MCF 10A (cell line): ENCODE data around the gene ARHGAP24. TPM values are rescaled to one million over a fixed set of nuclear protein-coding genes. Genes with fewer than 3 reads are reported as not detected.

Experiments used
- BruUV-seq: library from RNA; stranded (reverse); fragments of 400-500 nt; replicated peaks from 2 replicates; lab custom pipeline; 2021; lab: Mats Ljungman, UMichigan
- CTCF ChIA-PET: fragments of 300-600 bp; sonication (Branson Sonifier 250); formaldehyde crosslinking; extraction: SDS; loops from one replicate; lab custom pipeline; 2021; ENCODE audit warnings: antibody characterized with exemption, inconsistent platforms; lab: Yijun Ruan, JAX
- POLR2A ChIA-PET: fragments of 300-600, 350-650 bp; sonication (Branson Sonifier 250); formaldehyde crosslinking; extraction: SDS; loops from one replicate; lab custom pipeline; 2020; ENCODE audit warnings: antibody characterized with exemption, inconsistent platforms; lab: Yijun Ruan, JAX
- DNase-seq: peaks from one replicate; pipeline ENCODE4 v3.0.0-alpha.2; 2018; ENCODE audit not compliant: unreplicated experiment
- H3K27ac Mint-ChIP-seq: one replicate; pipeline ENCODE4 v1.8.0; 2022; ENCODE audit warnings: mild to moderate bottlenecking, low read depth, mixed read lengths; ENCODE audit not compliant: unreplicated experiment
- H3K27me3 Mint-ChIP-seq: one replicate; pipeline ENCODE4 v1.8.0; 2022; ENCODE audit warnings: mixed read lengths; ENCODE audit not compliant: insufficient read depth, unreplicated experiment
- H3K36me3 Mint-ChIP-seq: one replicate; pipeline ENCODE4 v1.8.0; 2022; ENCODE audit warnings: mild to moderate bottlenecking, moderate library complexity, mixed read lengths; ENCODE audit not compliant: insufficient read depth, unreplicated experiment
- H3K4me1 Mint-ChIP-seq: one replicate; pipeline ENCODE4 v1.8.0; 2022; ENCODE audit warnings: mixed read lengths; ENCODE audit not compliant: insufficient read depth, unreplicated experiment
- H3K4me3 Mint-ChIP-seq: one replicate; pipeline ENCODE4 v1.8.0; 2022; ENCODE audit warnings: mild to moderate bottlenecking, moderate library complexity, mixed read lengths; ENCODE audit not compliant: unreplicated experiment
- H3K9me3 Mint-ChIP-seq: one replicate; pipeline ENCODE4 v1.8.0; 2022; ENCODE audit warnings: mixed read lengths; ENCODE audit not compliant: unreplicated experiment
- CTCF ChIP-seq: fragments of 200-600 bp; IDR thresholded peaks from one replicate; pipeline ENCODE4 v1.8.0; 2022; ENCODE audit warnings: antibody characterized with exemption, mild to moderate bottlenecking; ENCODE audit not compliant: unreplicated experiment
- intact Hi-C: fragments of 100-400 bp; cut with micrococcal nuclease; formaldehyde crosslinking; loops from 2 replicates; pipeline ENCODE4 v1.14.1; 2022
- total RNA-seq: library from RNA; stranded (reverse); gene quantifications from 2 replicates; pipeline ENCODE4 v1.2.3, GENCODE V29; 2022

ARHGAP24 gene
- total RNA-seq, 1 experiment from 2014 or later: 2.6 TPM

- ChIA-PET CTCF (interaction anchor here (0.7 kb wide), 1 partner anchor 469 kb away, joined by 3 read pairs; no protein-coding TSS in a partner anchor), POLR2A (interaction anchor here (0.7 to 0.8 kb wide), 2 partner anchors 94 to 146 kb away, joined by 3 to 4 read pairs; partner anchors contain the start of gene ARHGAP24)
- BruUV-seq: no TSS peak
- TF ChIP-seq CTCF: no peak
- Mint-ChIP-seq H3K4me3 (no peak overlapping the region), H3K27ac (no peak overlapping the region), H3K36me3 (peaks cover 6% of the 10 kb centered on the region), H3K9me3 (no peaks in the 10 kb centered on the region), H3K4me1 (peaks cover 6% of the 10 kb centered on the region), H3K27me3 (no peaks in the 10 kb centered on the region)
- no peak for DNase-seq
- intact Hi-C loops: no loop called here
Measured at GRCh38 chr4:85569730-85570299, 94.9 kb downstream of the ARHGAP24 start.

- ChIA-PET CTCF (interaction anchor here (0.7 kb wide), 1 partner anchor 470 kb away, joined by 3 read pairs; no protein-coding TSS in a partner anchor), POLR2A (interaction anchor here (0.7 to 0.8 kb wide), 2 partner anchors 95 to 146 kb away, joined by 3 to 4 read pairs; partner anchors contain the start of gene ARHGAP24)
- Mint-ChIP-seq H3K27me3 (no peaks in the 10 kb centered on the region), H3K36me3 (peaks cover 6% of the 10 kb centered on the region), H3K27ac (no peak overlapping the region), H3K9me3 (no peaks in the 10 kb centered on the region), H3K4me1 (peaks cover 6% of the 10 kb centered on the region), H3K4me3 (no peak overlapping the region)
- TF ChIP-seq CTCF: no peak
- intact Hi-C loops: no loop called here
- no peak for DNase-seq
- BruUV-seq: no TSS peak
Measured at GRCh38 chr4:85570388-85570787, 95.4 kb downstream of the ARHGAP24 start.

- no peak for TF ChIP-seq CTCF
- intact Hi-C loops: no loop called here
- Mint-ChIP-seq H3K4me3 (no peak overlapping the region), H3K36me3 (peaks cover 6% of the 10 kb centered on the region), H3K9me3 (no peaks in the 10 kb centered on the region), H3K27ac (no peak overlapping the region), H3K27me3 (no peaks in the 10 kb centered on the region), H3K4me1 (peaks cover 6% of the 10 kb centered on the region)
- ChIA-PET CTCF (no interaction called here), POLR2A (no interaction called here)
- BruUV-seq: no TSS peak
- DNase-seq: no peak
Measured at GRCh38 chr4:85571008-85571407, 96.1 kb downstream of the ARHGAP24 start.

GRCh38 chr4:85573270-85573669, 98.3 kb downstream of the ARHGAP24 start:
- DNase-seq: no peak
- H3K9me3 Mint-ChIP-seq: no peaks in the 10 kb centered on the region
- ChIA-PET POLR2A (no interaction called here), CTCF (interaction anchor here (0.6 kb wide), 1 partner anchor 463 kb away, joined by 3 read pairs; no protein-coding TSS in a partner anchor)
- no peak overlapping the region for H3K27ac Mint-ChIP-seq
- no peaks in the 10 kb centered on the region for H3K27me3 Mint-ChIP-seq
- TF ChIP-seq CTCF: no peak
- peaks cover 6% of the 10 kb centered on the region for H3K36me3 Mint-ChIP-seq
- intact Hi-C loops: no loop called here
- peaks cover 6% of the 10 kb centered on the region for H3K4me1 Mint-ChIP-seq
- BruUV-seq: no TSS peak
- no peak overlapping the region for H3K4me3 Mint-ChIP-seq
